HepG2 (cell line): ENCODE results near the gene TOP3B. TPM values are rescaled to one million over a fixed set of nuclear protein-coding genes. Genes with fewer than 3 reads are reported as not detected.
A peak's percentile ranks its signal among the peaks of the same experiment; 100 is the strongest.

Source experiments
- BHLHE40 ChIP-seq: IDR thresholded peaks from 2 replicates; pipeline ENCODE4 v1.6.1; 2011; ENCODE audit warnings: low read length, improper control_type of control experiment
- BORCS8-MEF2B ChIP-seq: sonication (generic); formaldehyde crosslinking; IDR thresholded peaks from 2 replicates; pipeline ENCODE4 v1.8.0; 2022; ENCODE audit warnings: mild to moderate bottlenecking, missing genetic modification reagents
- BRD4 ChIP-seq: sonication (generic); formaldehyde crosslinking; IDR thresholded peaks from 2 replicates; pipeline ENCODE4 v1.4.0; 2020; ENCODE audit warnings: missing genetic modification reagents
- CC2D1A ChIP-seq: sonication (generic); formaldehyde crosslinking; IDR thresholded peaks from 2 replicates; pipeline ENCODE4 v1.8.1; 2023; ENCODE audit warnings: mild to moderate bottlenecking, missing genetic modification reagents
- EHMT2 ChIP-seq: fragments of 200-600 bp; sonication (generic); IDR thresholded peaks from 2 replicates; pipeline ENCODE4 v1.7.0; 2017; ENCODE audit warnings: antibody characterized with exemption, low read depth, low read length, borderline replicate concordance
- EP300 ChIP-seq, 3 experiments: sonication (generic) in 1 of 3; formaldehyde crosslinking in 1 of 3; IDR thresholded peaks; 2 replicates each; pipeline versions ENCODE4 v1.5.1 to v1.6.1; 2011 to 2020; ENCODE audit warnings: low read depth in 2 of 3, low read length in 2 of 3, borderline replicate concordance in 1 of 3, improper control_type of control experiment in 1 of 3, mild to moderate bottlenecking in 1 of 3, missing genetic modification reagents in 1 of 3, moderate library complexity in 1 of 3
- FOXC1 ChIP-seq: sonication (generic); formaldehyde crosslinking; IDR thresholded peaks from 2 replicates; pipeline ENCODE4 v1.8.0; 2022; ENCODE audit warnings: mild to moderate bottlenecking, missing genetic modification reagents, borderline replicate concordance
- GTF2F1 ChIP-seq: fragments of 150-350 bp; IDR thresholded peaks from 2 replicates; pipeline ENCODE4 v1.6.1; 2014; ENCODE audit warnings: low read length
- HMGA1 ChIP-seq: sonication (generic); formaldehyde crosslinking; conservative IDR thresholded peaks from 2 replicates; pipeline ENCODE4 v1.4.0; 2020; ENCODE audit warnings: missing genetic modification reagents
- KLF12 ChIP-seq: sonication (generic); formaldehyde crosslinking; IDR thresholded peaks from 2 replicates; pipeline ENCODE4 v1.4.0; 2020; ENCODE audit warnings: missing genetic modification reagents, borderline replicate concordance
- MXI1 ChIP-seq: IDR thresholded peaks from 3 replicates; pipeline ENCODE4 v1.6.1; 2012; ENCODE audit warnings: low read depth, low read length, inconsistent platforms, borderline replicate concordance
- MYNN ChIP-seq: sonication (generic); formaldehyde crosslinking; IDR thresholded peaks from 2 replicates; pipeline ENCODE4 v1.4.0; 2020; ENCODE audit warnings: mild to moderate bottlenecking, low read depth, missing genetic modification reagents
- RFX5 ChIP-seq: IDR thresholded peaks from 2 replicates; pipeline ENCODE4 v1.6.1; 2011; ENCODE audit warnings: low read depth, low read length, improper control_type of control experiment
- SAFB2 ChIP-seq: sonication (generic); formaldehyde crosslinking; IDR thresholded peaks from 2 replicates; pipeline ENCODE4 v1.5.1; 2020; ENCODE audit warnings: missing genetic modification reagents, low read depth, mild to moderate bottlenecking, borderline replicate concordance
- SRSF1 ChIP-seq: fragments of 200-400 bp; formaldehyde crosslinking; optimal IDR thresholded peaks from 2 replicates; pipeline ENCODE3; 2017; ENCODE audit warnings: mild to moderate bottlenecking, low read depth, low read length, moderate library complexity
- TMF1 ChIP-seq: sonication (generic); formaldehyde crosslinking; IDR thresholded peaks from 2 replicates; pipeline ENCODE4 v1.8.1; 2022; ENCODE audit warnings: low read depth, missing genetic modification reagents
- ZEB1 ChIP-seq: IDR thresholded peaks from 2 replicates; pipeline ENCODE4 v1.6.1; 2012; ENCODE audit warnings: mild to moderate bottlenecking, low read depth, inconsistent platforms; ENCODE audit not compliant: insufficient replicate concordance
- ZFP36L2 ChIP-seq: sonication (generic); formaldehyde crosslinking; IDR thresholded peaks from 2 replicates; pipeline ENCODE4 v1.4.0; 2020; ENCODE audit warnings: missing genetic modification reagents
- ZKSCAN5 ChIP-seq: sonication (generic); formaldehyde crosslinking; IDR thresholded peaks from 2 replicates; pipeline ENCODE4 v1.5.1; 2020; ENCODE audit warnings: mild to moderate bottlenecking, missing genetic modification reagents
- ZNF10 ChIP-seq: sonication (generic); formaldehyde crosslinking; IDR thresholded peaks from 2 replicates; pipeline ENCODE4 v1.4.0; 2020; ENCODE audit warnings: mild to moderate bottlenecking, low read depth, missing genetic modification reagents, borderline replicate concordance
- ZNF207 ChIP-seq: fragments of 450-650 bp; IDR thresholded peaks from 2 replicates; pipeline ENCODE4 v1.6.1; 2016; ENCODE audit warnings: antibody characterized with exemption, borderline replicate concordance
- ZNF572 ChIP-seq: sonication (generic); formaldehyde crosslinking; IDR thresholded peaks from 2 replicates; pipeline ENCODE4 v1.5.1; 2020; ENCODE audit warnings: mild to moderate bottlenecking, missing genetic modification reagents
- ZNF737 ChIP-seq: sonication (generic); formaldehyde crosslinking; IDR thresholded peaks from 2 replicates; pipeline ENCODE4 v1.5.0; 2020; ENCODE audit warnings: missing genetic modification reagents, mild to moderate bottlenecking, borderline replicate concordance
- polyA plus RNA-seq, 8 experiments: library from polyadenylated mRNA; depleted of rRNA in 3 of 8; stranded (reverse) in 7 of 8; unstranded in 1 of 8; fragments of >200 nt; fragmentation: Illumina TruSeq in 4 of 8; extraction: Trizol in 4 of 8; gene quantifications; 2 replicates each; pipeline versions ENCODE4 v1.2.1 to v1.2.3, GENCODE V29; 2011 to 2016; ENCODE audit warnings: low read depth in 4 of 8, missing spikeins in 1 of 8, mixed read lengths in 1 of 8; ENCODE audit not compliant: insufficient read depth in 1 of 8
- total RNA-seq, 5 experiments: library from RNA; depleted of rRNA; stranded (reverse); fragments of >200 nt; fragmentation: Illumina TruSeq; extraction: Trizol; gene quantifications; 2 replicates each; pipeline ENCODE4 v1.2.3, GENCODE V29; 2016; ENCODE audit warnings: low read depth in 1 of 5
- TF ChIP-seq, protein P1 (sequence below): sonication (generic); formaldehyde crosslinking; IDR thresholded peaks from 2 replicates; pipeline ENCODE4 v1.8.1; 2022; ENCODE audit warnings: mild to moderate bottlenecking, missing genetic modification reagents
- TF ChIP-seq, protein P2 (sequence below): IDR thresholded peaks from 2 replicates; pipeline ENCODE4 v1.6.1; 2016; ENCODE audit warnings: missing genetic modification reagents, missing compliant biosample characterization
- TF ChIP-seq, protein P3 (sequence below): sonication (generic); formaldehyde crosslinking; IDR thresholded peaks from 2 replicates; pipeline ENCODE4 v1.5.0; 2020; ENCODE audit warnings: mild to moderate bottlenecking, low read depth, missing genetic modification reagents, borderline replicate concordance
- TF ChIP-seq, protein P4 (sequence below): sonication (generic); formaldehyde crosslinking; IDR thresholded peaks from 2 replicates; pipeline ENCODE4 v1.8.1; 2023; ENCODE audit warnings: mild to moderate bottlenecking, missing genetic modification reagents

Gene TOP3B
- total and polyA plus RNA-seq, 2 of the 13 experiments (the other 11 are each of a cell fraction or from before 2014, with no cell fraction given): 28.5 to 29.7 TPM

DNA sequence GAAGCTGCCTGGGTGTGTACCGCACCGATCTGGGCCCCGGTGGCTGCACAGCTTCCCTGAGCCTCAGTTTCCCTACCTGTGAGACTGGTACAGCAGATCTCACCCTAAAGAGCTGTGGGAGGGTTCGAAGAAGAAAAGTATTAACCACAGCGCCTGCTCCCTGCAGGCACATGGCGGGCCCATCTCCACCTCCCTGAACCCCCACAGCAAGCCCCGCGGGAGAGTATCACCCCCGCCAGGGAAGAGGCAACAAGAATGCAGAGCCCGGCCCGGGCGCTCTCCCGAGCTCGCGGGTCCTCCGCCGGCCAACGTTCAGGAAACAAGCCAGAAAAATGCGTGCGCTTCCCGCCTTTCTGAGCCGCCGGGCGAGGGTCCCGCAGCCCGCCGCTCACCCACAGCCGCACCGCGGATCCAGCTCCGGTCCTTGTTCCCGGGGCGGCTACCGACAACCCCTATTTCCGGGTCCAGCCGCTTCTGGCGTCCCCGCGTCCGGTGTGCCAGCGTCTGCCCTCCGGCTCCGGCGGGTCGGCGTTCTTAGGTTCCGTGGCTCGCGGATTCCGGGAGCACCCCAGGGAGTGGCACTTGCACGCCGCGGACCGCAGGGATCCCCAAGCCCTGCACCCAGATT is at the start of gene TOP3B (continued):
- TF ChIP-seq FOXC1 (peak; percentile 67; the same call in 1 of the 2 replicates), TMF1 (no peak; the same call in none of the 2 replicates), EP300 (IDR thresholded peaks at IDR 0.05; ENCODE audit: low read depth in 2 of 2, low read length in 2 of 2) (peak in 1 of 2 experiments; percentile 60; a peak in 2 of 4 replicates), EP300 (CRISPR knock-in tag; IDR thresholded peaks at IDR 0.05; ENCODE audit: borderline replicate concordance) (0 out of 2 replicates have a peak, but pooled peaks have one; percentile 46), RFX5 (no peak), ZFP36L2 (CRISPR knock-in tag) (0 out of 2 replicates have a peak, but pooled peaks have one; percentile 71), MYNN (CRISPR knock-in tag) (peak; percentile 84; the same call in 1 of the 2 replicates), ZEB1 (peak; percentile 69), SRSF1 (peak; percentile 97), BHLHE40 (0 out of 2 replicates have a peak, but pooled peaks have one; percentile 14), ZNF207 (no peak), ZNF572 (CRISPR knock-in tag) (peak; percentile 55; the same call in 1 of the 2 replicates), BORCS8-MEF2B (peak; percentile 82; the same call in 1 of the 2 replicates), SAFB2 (0 out of 2 replicates have a peak, but pooled peaks have one; percentile 50), GTF2F1 (no peak), CC2D1A (CRISPR knock-in tag) (no peak), HMGA1 (CRISPR knock-in tag) (no peak), EHMT2 (peak; percentile 46; the same call in 1 of the 2 replicates), KLF12 (CRISPR knock-in tag) (peak; percentile 91; the same call in 1 of the 2 replicates), ZNF10 (no peak), ZNF737 (CRISPR knock-in tag) (0 out of 2 replicates have a peak, but pooled peaks have one; percentile 39), BRD4 (CRISPR knock-in tag) (peak; percentile 92), MXI1 (peak; percentile 81; the same call in 2 of the 3 replicates), ZKSCAN5 (CRISPR knock-in tag) (no peak)
- TF ChIP-seq, protein P1, sequence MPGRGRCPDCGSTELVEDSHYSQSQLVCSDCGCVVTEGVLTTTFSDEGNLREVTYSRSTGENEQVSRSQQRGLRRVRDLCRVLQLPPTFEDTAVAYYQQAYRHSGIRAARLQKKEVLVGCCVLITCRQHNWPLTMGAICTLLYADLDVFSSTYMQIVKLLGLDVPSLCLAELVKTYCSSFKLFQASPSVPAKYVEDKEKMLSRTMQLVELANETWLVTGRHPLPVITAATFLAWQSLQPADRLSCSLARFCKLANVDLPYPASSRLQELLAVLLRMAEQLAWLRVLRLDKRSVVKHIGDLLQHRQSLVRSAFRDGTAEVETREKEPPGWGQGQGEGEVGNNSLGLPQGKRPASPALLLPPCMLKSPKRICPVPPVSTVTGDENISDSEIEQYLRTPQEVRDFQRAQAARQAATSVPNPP: no peak; the same call in 1 of the 2 replicates
- TF ChIP-seq, protein P2, sequence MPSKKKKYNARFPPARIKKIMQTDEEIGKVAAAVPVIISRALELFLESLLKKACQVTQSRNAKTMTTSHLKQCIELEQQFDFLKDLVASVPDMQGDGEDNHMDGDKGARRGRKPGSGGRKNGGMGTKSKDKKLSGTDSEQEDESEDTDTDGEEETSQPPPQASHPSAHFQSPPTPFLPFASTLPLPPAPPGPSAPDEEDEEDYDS (CRISPR knock-in tag): peak; percentile 62
- TF ChIP-seq, protein P3, sequence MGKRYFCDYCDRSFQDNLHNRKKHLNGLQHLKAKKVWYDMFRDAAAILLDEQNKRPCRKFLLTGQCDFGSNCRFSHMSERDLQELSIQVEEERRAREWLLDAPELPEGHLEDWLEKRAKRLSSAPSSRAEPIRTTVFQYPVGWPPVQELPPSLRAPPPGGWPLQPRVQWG (CRISPR knock-in tag): no peak
- TF ChIP-seq, protein P4, sequence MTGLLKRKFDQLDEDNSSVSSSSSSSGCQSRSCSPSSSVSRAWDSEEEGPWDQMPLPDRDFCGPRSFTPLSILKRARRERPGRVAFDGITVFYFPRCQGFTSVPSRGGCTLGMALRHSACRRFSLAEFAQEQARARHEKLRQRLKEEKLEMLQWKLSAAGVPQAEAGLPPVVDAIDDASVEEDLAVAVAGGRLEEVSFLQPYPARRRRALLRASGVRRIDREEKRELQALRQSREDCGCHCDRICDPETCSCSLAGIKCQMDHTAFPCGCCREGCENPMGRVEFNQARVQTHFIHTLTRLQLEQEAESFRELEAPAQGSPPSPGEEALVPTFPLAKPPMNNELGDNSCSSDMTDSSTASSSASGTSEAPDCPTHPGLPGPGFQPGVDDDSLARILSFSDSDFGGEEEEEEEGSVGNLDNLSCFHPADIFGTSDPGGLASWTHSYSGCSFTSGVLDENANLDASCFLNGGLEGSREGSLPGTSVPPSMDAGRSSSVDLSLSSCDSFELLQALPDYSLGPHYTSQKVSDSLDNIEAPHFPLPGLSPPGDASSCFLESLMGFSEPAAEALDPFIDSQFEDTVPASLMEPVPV (CRISPR knock-in tag): peak; percentile 64; the same call in 1 of the 2 replicates
